ENCODE results near the gene PNLDC1.
"Not testable (repeated sequence)": the region's sequence is repeated elsewhere in the genome, so short reads cannot be mapped to it uniquely, and the experiment has no call there.

The PNLDC1 gene

DNA sequence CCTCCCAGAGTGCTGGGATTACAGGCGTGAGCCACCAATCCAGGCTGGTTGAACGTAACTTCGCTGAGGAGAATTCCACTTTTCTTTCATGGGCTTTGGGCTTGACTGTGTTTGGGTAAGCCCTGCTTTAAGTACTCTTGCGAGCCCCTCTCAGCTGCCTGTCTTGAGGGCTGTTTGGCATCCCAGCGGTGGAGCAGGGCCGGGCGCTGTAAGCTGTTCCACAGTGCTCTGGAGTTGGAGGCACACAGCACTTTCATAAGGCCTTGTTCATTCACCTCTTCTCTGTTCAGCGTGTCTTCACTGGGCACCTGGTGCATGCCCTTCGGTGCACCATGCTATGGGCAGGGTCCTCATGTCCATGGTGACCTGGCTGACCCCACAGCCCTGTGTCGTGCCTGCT, 21.6 kb downstream of the PNLDC1 start:
- DNase-seq, result no peak

DNA sequence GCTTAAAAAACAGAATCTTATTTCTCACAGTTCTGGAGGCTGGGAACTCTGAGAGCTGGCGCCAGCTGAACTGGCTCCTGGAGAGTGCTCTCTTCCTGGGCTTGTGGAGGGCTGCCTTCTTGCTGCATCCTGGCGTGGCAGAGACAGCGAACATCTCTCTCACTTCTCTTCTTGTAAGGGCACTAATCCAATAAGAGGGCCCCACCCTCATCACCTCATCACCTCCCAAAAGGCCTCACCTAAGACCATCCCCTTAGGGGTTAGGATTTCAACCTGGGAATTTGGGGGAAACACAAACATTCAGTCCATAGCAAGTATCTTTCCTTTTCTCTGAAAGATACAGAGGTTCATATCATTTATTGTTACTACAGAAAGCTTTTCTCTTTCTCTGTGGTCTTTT, 23.9 kb downstream of the PNLDC1 start:
- no peak for DNase-seq

- DNase-seq, result not testable (repeated sequence)
These were observed 24.6 kb downstream of the PNLDC1 start for GRCh38 chr6:159824690-159825089.

GRCh38 chr6:159826004-159826403, 25.9 kb downstream of the PNLDC1 start:
- no peak for DNase-seq

GRCh38 chr6:159826968-159827647, 27.0 kb downstream of the PNLDC1 start:
- DNase-seq, result no peak

GRCh38 chr6:159828074-159828473, 28.0 kb downstream of the PNLDC1 start:
- no peak for DNase-seq

GRCh38 chr6:159829526-159829925, 29.4 kb downstream of the PNLDC1 start:
- DNase-seq, result no peak

DNA sequence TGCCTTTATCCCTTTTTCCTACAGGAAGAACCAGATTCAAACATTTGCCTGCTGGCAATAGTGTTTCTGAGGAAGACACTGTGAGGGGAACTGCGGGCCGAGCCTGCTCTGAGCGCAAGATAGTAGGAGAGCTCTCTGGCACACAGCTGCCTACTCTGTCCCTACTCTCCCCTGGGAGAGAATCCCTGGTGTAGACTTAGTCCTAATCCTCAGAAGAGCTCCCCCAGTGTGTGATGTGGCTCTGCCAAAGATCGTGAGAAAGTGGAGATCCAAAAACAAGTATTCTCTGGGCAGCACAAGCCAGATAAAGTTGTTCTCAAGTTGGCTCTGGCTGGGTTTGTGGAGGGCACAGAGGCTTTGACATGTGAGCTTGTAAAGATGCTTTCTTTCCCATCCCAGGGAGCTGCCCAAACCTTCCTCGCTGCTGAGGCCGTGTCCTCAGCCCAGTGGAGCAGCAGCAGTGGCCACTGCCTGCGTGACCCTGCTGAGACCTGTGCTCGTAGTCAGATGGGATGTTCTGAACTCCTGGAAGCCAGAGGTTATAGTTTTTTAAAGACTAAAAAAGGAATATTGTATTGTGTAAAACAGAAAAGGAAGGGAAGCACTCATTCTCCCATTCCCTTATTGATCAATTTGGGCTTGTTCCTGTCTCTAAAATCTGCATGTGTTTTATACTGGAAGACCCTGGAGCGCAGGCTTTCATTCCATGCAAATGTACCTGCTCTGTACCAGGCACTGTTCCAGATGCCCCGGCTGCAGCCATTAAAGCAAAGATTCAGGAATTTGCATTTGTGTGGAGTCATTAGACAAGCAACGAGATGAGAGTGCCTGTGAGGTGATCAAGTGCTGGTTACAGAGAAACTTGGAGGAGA, 30.7 kb downstream of the PNLDC1 start:
- DNase-seq, result peak; percentile 55

DNA sequence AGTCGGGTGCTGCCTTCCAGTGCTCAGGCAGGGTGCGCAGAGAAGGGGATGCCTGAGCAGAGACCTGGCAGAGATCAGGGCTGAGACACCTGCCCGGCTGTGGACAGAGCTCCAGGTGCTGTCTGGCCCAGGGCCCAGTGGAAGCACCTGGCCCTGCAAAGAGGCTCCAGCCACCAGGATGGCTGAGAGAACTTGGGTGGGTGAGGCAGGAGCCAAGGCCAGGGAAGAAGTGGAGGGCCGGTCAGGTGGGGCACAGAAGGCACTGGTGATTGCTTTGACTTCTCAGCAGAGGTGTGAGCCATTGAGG, 31.2 kb downstream of the PNLDC1 start:
- DNase-seq, result no peak

DNA sequence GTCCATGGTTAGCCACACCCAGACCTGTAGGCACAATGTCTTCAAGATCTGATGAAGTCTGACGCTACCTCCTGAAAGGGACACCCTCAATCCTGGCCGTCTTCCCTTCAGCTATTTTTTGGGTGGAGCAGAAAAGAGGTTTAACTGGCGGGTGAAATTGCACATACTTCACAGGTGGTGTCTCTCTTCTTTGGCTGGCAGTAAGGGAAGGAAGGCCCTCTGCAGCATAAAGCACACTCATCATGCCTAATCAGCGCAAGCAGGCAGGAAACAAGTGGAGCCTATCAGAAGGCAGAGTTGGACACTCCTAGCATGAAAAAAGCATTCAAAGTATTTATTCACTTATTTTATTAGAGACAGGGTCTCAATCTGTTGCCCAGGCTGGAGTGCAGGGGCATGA, 32.9 kb downstream of the PNLDC1 start:
- DNase-seq, result no peak

DNA sequence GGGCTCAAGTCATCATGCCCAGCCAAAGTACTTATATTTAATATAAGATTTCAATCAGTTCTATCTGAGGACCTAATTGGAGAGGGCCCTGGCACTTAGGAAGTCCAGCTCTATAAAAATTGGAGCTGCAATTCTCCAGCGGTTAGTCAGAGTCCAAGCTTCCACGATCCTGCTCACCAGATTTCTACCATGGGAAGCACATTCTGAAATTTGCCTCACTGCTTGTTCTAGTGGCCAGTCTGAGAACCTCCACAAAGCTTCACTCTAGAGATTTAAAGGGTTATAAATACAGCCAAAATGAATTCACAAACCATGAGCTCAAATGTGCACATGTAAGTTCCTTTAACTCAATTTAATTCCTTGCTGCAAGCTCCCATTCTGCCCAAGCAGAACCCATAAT, 33.5 kb downstream of the PNLDC1 start:
- no peak for DNase-seq

DNA sequence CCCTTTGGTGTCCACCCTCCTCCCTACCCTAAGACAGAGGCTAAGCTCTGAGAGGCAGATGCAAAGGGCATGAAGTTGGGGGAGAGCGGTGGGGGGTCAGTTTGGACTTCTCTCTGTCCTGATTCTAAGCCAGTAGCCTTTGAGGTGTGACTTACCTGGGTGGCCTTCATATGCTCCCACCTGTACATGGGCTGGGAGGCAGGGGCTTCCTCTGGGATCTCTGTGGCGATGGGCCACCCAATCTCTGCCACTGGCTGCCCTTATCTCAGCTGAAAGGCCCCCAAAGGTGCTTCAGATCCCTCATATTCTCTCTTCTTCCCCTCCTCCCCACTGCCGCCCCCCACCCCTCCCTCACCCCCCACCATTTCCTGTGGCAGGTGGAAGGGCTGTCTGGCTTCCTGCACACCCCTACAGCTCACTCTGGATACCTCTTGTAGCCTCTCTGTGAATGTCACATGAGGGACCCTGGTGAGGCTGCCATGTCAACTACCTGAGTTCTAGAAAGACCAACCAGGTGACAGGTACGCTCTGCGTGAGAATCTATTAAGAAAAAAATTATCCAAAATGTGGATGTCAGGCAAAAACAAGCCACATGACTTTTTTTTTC, 34.0 kb downstream of the PNLDC1 start:
- DNase-seq, result no peak

- DNase-seq, result no peak
These were observed 36.8 kb downstream of the PNLDC1 start for GRCh38 chr6:159836718-159837490.

GRCh38 chr6:159837511-159837910, 37.4 kb downstream of the PNLDC1 start:
- DNase-seq, result no peak

DNA sequence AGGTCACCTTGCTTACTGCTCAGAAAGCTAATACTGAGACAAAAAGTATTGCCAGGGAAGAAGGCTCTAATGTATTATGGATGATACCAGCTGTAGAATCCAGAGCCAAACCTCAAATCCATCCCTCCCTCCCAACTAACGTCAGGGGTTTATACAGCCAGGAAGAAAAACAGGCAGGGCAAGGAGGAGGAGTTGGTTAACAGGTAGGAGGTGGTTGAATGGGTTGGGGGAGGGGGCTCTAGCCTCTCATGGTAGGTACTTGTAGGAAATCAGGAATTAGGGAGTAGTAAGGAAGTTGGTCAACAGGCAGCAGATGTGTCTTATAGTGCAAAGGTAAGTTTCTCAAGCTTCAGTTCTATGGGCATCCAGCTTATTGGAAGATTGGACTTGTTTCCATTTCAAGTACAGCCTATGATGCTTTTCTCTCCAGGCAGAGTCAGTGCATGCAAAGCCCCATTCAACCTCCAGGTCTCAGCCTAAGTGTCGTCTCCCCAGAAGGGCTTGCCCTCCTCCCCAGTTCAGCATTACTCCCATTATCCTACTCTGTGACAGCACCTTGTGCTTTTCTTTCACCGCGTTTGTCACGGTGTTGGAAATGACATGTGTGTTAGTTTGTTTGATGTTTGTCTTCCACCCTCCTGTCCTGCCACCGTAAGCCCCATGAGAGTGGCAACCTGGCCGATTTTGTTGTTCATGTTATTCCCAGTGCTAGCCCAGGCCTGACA, 38.1 kb downstream of the PNLDC1 start:
- DNase-seq, result no peak

DNA sequence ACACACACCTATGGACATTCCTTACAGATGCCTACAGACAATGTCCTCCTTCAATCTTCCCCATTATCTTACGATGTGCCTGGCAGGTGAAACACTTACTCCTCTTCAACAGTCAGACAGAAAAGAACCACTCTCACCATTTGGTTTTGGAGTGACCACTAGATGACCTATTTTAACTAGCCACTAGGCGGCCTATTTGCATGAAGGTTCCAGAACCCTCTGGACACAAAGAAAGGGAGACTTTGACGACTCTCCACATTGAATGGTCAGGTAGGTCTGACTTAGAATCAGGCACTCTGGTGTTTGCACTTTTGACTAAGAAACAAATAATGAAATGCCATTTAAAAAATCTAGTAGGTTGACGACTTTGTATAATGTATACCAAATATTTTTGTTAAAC, 42.0 kb downstream of the PNLDC1 start:
- DNase-seq, result no peak

DNA sequence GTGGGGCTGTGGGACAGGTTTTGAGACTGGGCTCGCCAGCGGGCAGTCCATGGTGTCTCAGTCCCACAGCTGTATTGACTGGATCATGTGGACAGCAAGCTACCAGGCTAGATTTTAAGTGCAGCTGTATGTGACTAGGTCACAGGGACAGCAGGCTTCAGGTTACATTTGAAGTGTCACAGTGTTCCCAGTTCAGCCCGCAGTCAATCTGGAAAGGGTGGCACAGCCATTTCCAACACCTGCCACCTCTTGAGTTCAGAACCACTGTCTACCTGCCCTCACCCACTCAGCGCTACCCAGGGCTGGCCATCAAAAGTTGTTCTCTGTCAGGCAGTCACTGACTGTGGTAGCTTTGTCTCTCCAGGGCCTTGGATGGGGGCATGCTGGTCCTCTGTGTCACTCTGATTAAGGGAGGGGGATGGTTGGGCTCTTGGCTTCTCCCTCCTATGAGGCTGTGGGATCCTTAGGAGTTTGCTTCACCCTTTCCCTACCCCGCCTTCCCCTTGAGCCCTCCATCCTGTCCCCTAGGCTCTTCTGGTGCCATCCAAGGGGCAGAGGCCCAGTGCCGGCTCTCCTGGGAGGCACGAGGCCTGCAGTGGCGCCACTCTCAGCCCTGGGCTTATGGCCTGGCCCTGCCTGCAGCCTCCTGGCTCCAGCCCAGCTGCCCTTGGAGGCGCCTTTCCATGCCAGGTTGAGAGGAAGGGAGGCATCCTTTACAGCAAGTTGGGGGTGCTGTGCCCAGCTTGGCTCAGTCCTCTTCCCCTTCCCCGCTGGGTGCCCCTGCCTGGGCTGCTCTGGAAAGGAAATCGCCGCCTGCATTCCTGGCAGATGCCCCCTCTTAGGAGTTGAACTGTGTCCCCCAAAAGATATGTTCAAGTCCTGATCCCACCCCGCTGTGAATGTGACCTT, 44.9 kb downstream of the PNLDC1 start:
- DNase-seq, result no peak

DNA sequence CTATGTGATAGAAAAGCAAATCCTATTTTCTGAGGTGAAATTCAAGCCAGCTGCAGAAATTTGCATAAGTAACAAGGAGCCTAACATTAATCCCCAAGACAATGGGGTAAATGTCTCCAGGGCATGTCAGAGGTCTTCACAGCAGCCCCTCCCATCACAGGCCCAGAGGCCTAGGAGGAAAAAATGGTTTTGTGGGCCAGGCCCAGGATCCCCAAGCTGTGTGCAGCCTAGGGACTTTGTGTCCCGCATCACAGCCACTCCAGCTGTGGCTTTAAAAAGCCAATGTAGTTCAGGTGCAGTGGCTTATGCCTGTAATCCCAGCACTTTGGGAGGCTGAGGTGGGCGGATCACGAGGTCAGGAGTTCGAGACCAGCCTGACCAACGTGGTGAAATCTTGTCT, 48.5 kb downstream of the PNLDC1 start:
- not testable (repeated sequence) for DNase-seq

GRCh38 chr6:159849851-159850250, 49.8 kb downstream of the PNLDC1 start:
- DNase-seq, result not testable (repeated sequence)

DNA sequence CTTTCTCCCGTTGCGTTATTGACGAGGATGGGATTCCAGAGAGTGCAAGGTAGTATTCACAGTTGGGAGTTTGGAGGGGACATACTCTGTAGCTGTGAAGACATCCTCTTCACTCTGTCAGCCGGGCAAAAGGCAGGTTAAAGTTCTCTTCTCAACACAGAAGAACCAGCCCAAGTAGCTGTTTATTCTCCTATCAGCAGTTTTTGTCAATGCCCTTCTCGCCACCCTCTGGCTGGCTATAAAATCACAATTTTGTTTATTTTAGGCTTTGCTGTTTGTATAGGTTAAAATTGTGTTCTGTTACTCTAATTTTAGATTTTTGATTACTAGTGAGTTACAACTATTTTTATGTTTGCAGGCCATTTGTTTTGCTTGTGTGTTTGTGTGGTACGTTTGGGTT, 52.8 kb downstream of the PNLDC1 start:
- DNase-seq, result no peak

- DNase-seq, result no peak
These were observed 53.7 kb downstream of the PNLDC1 start for GRCh38 chr6:159853754-159854153.

DNA sequence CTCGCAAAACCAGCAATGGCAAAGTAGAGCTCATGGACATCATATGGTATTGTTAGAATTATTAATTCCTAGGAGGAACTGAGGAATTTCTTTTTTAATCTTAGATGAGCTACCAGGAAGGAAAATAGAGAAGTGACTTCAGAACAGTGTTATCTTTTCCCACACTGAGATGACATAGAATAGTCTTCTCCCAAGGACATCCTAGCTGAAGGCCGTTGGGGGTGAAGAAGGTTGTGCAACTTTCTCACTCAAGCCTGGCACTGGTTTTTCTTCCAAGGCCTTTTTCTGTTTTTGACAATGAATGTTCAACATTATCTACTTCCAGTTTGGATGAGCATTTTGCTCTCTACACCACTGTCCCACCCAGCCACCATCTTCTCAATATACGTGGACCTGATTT, 54.9 kb downstream of the PNLDC1 start:
- no peak for DNase-seq
